ENCODE results near the gene SYNGR2.

DNA sequence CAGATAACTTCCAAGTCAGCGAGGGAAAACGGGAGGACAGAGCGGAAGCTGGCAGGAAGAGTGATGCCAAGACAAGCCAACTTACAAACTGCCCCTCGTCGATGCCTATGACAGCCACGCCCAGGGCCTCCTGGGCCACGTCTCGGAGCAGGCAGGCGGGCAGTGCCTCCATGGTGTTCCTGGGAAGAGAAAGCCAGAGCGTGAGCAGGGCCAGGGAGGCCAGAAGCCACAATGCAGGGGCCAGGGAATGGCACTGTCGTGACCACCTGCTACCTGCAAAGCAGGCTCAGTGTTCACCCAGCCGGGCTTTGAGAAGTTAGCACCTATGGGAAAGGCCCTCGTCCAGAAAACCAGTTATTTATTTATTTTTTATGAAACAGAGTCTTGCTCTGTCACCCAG lies 14.1 kb downstream of the SYNGR2 start:
- TF ChIP-seq CTCF (IDR thresholded peaks at IDR 0.05; ENCODE audit: borderline replicate concordance, extremely low read depth, low read length, poor library complexity, severe bottlenecking) (no peak), EZH2 (IDR thresholded peaks at IDR 0.05; ENCODE audit: borderline replicate concordance, low read depth, low read length, severe bottlenecking) (no peak)
